Suprapubic skin (tissue), 3 donors: ENCODE data around the gene FAM118A.

Experiments used
- EP300 ChIP-seq: sonication (generic); formaldehyde crosslinking; IDR thresholded peaks from one replicate; pipeline ENCODE4 v1.6.1; 2017; ENCODE audit warnings: antibody characterized with exemption
- POLR2A ChIP-seq, 2 donors: fragments of 450-650 bp; IDR thresholded peaks; one replicate each; pipeline ENCODE4 v1.6.1; 2017; ENCODE audit warnings: antibody characterized with exemption in 2 of 2, mild to moderate bottlenecking in 2 of 2, moderate library complexity in 2 of 2
- TF ChIP-seq, protein P1 (sequence below), 2 donors: fragments of 200-600 bp in 1 of 2; fragments of 450-650 bp in 1 of 2; sonication (generic) in 1 of 2; IDR thresholded peaks; one replicate each; pipeline ENCODE4 v1.5.1; 2016 to 2019; ENCODE audit warnings: antibody characterized with exemption in 2 of 2, mild to moderate bottlenecking in 1 of 2, moderate library complexity in 1 of 2

GRCh38 chr22:45290410-45290936, 19.3 kb upstream of the FAM118A start:
- TF ChIP-seq EP300: no peak
- TF ChIP-seq, protein P1, sequence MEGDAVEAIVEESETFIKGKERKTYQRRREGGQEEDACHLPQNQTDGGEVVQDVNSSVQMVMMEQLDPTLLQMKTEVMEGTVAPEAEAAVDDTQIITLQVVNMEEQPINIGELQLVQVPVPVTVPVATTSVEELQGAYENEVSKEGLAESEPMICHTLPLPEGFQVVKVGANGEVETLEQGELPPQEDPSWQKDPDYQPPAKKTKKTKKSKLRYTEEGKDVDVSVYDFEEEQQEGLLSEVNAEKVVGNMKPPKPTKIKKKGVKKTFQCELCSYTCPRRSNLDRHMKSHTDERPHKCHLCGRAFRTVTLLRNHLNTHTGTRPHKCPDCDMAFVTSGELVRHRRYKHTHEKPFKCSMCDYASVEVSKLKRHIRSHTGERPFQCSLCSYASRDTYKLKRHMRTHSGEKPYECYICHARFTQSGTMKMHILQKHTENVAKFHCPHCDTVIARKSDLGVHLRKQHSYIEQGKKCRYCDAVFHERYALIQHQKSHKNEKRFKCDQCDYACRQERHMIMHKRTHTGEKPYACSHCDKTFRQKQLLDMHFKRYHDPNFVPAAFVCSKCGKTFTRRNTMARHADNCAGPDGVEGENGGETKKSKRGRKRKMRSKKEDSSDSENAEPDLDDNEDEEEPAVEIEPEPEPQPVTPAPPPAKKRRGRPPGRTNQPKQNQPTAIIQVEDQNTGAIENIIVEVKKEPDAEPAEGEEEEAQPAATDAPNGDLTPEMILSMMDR (IDR thresholded peaks at IDR 0.05): no peak
- no peak for TF ChIP-seq POLR2A (IDR thresholded peaks at IDR 0.05)
